ENCODE measurements around the gene PYGO1. TPM values are rescaled to one million over a fixed set of nuclear protein-coding genes. Genes with fewer than 3 reads are reported as not detected.

PYGO1 gene
- total RNA-seq, 2 experiments from 2014 or later: not detected

- no peaks in the 10 kb centered on the region for H3K4me1 ChIP-seq (ENCODE audit: insufficient read depth, low read length, poor library complexity, severe bottlenecking)
- no peak for DNase-seq (ENCODE audit: low spot score)
- no peaks in the 10 kb centered on the region for H3K9me3 ChIP-seq (ENCODE audit: low read length)
- no peaks in the 10 kb centered on the region for H3K36me3 ChIP-seq (ENCODE audit: insufficient read depth, low read length)
- intact Hi-C loops (cut with micrococcal nuclease; ENCODE audit: unreplicated experiment): no loop called here
- no peak overlapping the region for H3K4me3 ChIP-seq (ENCODE audit: low read depth, low read length, poor library complexity, severe bottlenecking)
- no TSS peak for BruUV-seq (replicated peaks)
- CTCF ChIA-PET (ENCODE audit: unreplicated experiment): no interaction called here
- H3K79me2 ChIP-seq (ENCODE audit: insufficient read depth, low read depth, low read length): no peaks in the 10 kb centered on the region
- POLR2A ChIA-PET: no interaction called here
- H3K4me2 ChIP-seq (ENCODE audit: low read length): peak overlapping the region; percentile 26; the same call in 1 of the 2 replicates
- no peak overlapping the region for H3K27ac ChIP-seq (ENCODE audit: low read depth, low read length, poor library complexity, severe bottlenecking)
- no peaks in the 10 kb centered on the region for H4K20me1 ChIP-seq (ENCODE audit: insufficient read depth, low read length)
- TF ChIP-seq EZH2phosphoT487 (IDR thresholded peaks at IDR 0.05; ENCODE audit: borderline replicate concordance, low read depth, low read length): no peak
- TF ChIP-seq, protein P1, sequence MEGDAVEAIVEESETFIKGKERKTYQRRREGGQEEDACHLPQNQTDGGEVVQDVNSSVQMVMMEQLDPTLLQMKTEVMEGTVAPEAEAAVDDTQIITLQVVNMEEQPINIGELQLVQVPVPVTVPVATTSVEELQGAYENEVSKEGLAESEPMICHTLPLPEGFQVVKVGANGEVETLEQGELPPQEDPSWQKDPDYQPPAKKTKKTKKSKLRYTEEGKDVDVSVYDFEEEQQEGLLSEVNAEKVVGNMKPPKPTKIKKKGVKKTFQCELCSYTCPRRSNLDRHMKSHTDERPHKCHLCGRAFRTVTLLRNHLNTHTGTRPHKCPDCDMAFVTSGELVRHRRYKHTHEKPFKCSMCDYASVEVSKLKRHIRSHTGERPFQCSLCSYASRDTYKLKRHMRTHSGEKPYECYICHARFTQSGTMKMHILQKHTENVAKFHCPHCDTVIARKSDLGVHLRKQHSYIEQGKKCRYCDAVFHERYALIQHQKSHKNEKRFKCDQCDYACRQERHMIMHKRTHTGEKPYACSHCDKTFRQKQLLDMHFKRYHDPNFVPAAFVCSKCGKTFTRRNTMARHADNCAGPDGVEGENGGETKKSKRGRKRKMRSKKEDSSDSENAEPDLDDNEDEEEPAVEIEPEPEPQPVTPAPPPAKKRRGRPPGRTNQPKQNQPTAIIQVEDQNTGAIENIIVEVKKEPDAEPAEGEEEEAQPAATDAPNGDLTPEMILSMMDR (conservative IDR thresholded peaks at IDR 0.05; ENCODE audit: low read length): no peak
- no peak overlapping the region for H2AFZ ChIP-seq (ENCODE audit: low read length)
- H3K9me2 ChIP-seq (ENCODE audit: insufficient read depth, low read length): no peaks in the 10 kb centered on the region
Observed at GRCh38 chr15:55627730-55628368, 39.7 kb upstream of the PYGO1 start.

- POLR2A ChIA-PET: interaction anchor here (0.6 kb wide), 1 partner anchor 15 kb away, joined by 3 read pairs; no protein-coding TSS in a partner anchor
- intact Hi-C loops (cut with micrococcal nuclease; ENCODE audit: unreplicated experiment): no loop called here
- no TSS peak for BruUV-seq (replicated peaks)
- H2AFZ ChIP-seq (ENCODE audit: low read length): no peak overlapping the region
- CTCF ChIA-PET (ENCODE audit: unreplicated experiment): no interaction called here
- H3K36me3 ChIP-seq (ENCODE audit: insufficient read depth, low read length): no peaks in the 10 kb centered on the region
- H3K79me2 ChIP-seq (ENCODE audit: insufficient read depth, low read depth, low read length): no peaks in the 10 kb centered on the region
- TF ChIP-seq, protein P1 (conservative IDR thresholded peaks at IDR 0.05; ENCODE audit: low read length): no peak
- TF ChIP-seq EZH2phosphoT487 (IDR thresholded peaks at IDR 0.05; ENCODE audit: borderline replicate concordance, low read depth, low read length): no peak
- H3K4me1 ChIP-seq (ENCODE audit: insufficient read depth, low read length, poor library complexity, severe bottlenecking): no peaks in the 10 kb centered on the region
- no peak overlapping the region for H3K27ac ChIP-seq (ENCODE audit: low read depth, low read length, poor library complexity, severe bottlenecking)
- no peaks in the 10 kb centered on the region for H4K20me1 ChIP-seq (ENCODE audit: insufficient read depth, low read length)
- H3K9me3 ChIP-seq (ENCODE audit: low read length): no peaks in the 10 kb centered on the region
- DNase-seq (ENCODE audit: low spot score): no peak
- no peaks in the 10 kb centered on the region for H3K9me2 ChIP-seq (ENCODE audit: insufficient read depth, low read length)
- H3K4me3 ChIP-seq (ENCODE audit: low read depth, low read length, poor library complexity, severe bottlenecking): no peak overlapping the region
- peak overlapping the region; percentile 32; the same call in 1 of the 2 replicates for H3K4me2 ChIP-seq (ENCODE audit: low read length)
Observed at GRCh38 chr15:55619783-55620182, 31.6 kb upstream of the PYGO1 start.

DNA sequence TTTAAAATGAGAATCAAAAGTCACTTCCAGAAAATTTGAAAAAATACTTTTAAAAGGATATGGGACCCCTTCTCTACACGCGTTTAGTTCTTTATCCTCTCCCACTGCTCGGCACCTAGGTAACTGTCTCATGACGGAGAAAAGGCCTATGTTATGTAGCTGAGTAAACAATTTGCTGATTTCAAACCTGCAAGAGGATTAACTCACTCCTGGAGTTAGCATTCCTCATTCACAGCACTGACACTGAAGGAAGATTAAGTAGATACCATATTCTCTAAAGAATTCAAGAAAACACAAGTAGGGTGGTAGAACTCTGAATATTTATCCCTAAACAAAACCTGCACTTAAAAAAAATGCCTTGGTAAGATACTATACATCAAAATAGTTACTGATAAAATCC is 30.2 kb upstream of the PYGO1 start:
- Histone ChIP-seq H4K20me1 (ENCODE audit: insufficient read depth, low read length) (no peaks in the 10 kb centered on the region), H3K9me3 (ENCODE audit: low read length) (no peaks in the 10 kb centered on the region), H3K79me2 (ENCODE audit: insufficient read depth, low read depth, low read length) (no peaks in the 10 kb centered on the region), H3K9me2 (ENCODE audit: insufficient read depth, low read length) (no peaks in the 10 kb centered on the region), H3K4me2 (ENCODE audit: low read length) (no peak overlapping the region; the same call in 1 of the 2 replicates), H3K4me3 (ENCODE audit: low read depth, low read length, poor library complexity, severe bottlenecking) (no peak overlapping the region), H2AFZ (ENCODE audit: low read length) (no peak overlapping the region), H3K27ac (ENCODE audit: low read depth, low read length, poor library complexity, severe bottlenecking) (no peak overlapping the region), H3K4me1 (ENCODE audit: insufficient read depth, low read length, poor library complexity, severe bottlenecking) (no peaks in the 10 kb centered on the region), H3K36me3 (ENCODE audit: insufficient read depth, low read length) (no peaks in the 10 kb centered on the region)
- ChIA-PET POLR2A (no interaction called here), CTCF (ENCODE audit: unreplicated experiment) (no interaction called here)
- no peak for DNase-seq (ENCODE audit: low spot score)
- TF ChIP-seq, protein P1 (conservative IDR thresholded peaks at IDR 0.05; ENCODE audit: low read length): no peak
- TF ChIP-seq EZH2phosphoT487 (IDR thresholded peaks at IDR 0.05; ENCODE audit: borderline replicate concordance, low read depth, low read length): no peak
- no TSS peak for BruUV-seq (replicated peaks)
- intact Hi-C loops (cut with micrococcal nuclease; ENCODE audit: unreplicated experiment): no loop called here

Data from OCI-LY7 (cell line).